ENCODE results near the gene RYR3.

DNA sequence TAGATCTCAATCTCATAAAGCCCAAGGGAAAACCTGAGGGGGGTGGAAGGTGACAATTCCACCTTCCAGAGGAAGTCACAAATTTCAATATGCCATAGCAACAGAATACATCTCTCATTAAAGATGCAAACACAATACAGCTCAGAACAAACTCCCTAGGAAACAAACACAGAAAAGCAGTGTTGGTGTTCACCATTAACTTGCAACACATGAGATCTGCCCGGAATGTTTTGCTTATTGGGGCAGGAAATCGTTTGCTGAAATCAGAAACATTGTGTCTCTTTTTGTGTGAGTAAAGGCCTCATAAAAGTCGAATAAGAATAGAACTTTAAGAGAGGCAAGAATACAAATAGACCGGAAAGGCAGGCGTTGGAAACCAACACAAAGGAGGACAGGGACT is 5.8 kb upstream of the RYR3 start:
- TF ChIP-seq, protein P1, sequence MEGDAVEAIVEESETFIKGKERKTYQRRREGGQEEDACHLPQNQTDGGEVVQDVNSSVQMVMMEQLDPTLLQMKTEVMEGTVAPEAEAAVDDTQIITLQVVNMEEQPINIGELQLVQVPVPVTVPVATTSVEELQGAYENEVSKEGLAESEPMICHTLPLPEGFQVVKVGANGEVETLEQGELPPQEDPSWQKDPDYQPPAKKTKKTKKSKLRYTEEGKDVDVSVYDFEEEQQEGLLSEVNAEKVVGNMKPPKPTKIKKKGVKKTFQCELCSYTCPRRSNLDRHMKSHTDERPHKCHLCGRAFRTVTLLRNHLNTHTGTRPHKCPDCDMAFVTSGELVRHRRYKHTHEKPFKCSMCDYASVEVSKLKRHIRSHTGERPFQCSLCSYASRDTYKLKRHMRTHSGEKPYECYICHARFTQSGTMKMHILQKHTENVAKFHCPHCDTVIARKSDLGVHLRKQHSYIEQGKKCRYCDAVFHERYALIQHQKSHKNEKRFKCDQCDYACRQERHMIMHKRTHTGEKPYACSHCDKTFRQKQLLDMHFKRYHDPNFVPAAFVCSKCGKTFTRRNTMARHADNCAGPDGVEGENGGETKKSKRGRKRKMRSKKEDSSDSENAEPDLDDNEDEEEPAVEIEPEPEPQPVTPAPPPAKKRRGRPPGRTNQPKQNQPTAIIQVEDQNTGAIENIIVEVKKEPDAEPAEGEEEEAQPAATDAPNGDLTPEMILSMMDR (conservative IDR thresholded peaks at IDR 0.05; ENCODE audit: low read depth, low read length), result no peak
- TF ChIP-seq EZH2 (IDR thresholded peaks at IDR 0.05; ENCODE audit: borderline replicate concordance, low read depth, low read length, poor library complexity, severe bottlenecking), result no peak

Measured in A673 (cell line).